ENCODE data around the gene FBLN5. TPM values are rescaled to one million over a fixed set of nuclear protein-coding genes. Genes with fewer than 3 reads are reported as not detected.
A peak's percentile ranks its signal among the peaks of the same experiment; 100 is the strongest.

The FBLN5 gene, protein sequence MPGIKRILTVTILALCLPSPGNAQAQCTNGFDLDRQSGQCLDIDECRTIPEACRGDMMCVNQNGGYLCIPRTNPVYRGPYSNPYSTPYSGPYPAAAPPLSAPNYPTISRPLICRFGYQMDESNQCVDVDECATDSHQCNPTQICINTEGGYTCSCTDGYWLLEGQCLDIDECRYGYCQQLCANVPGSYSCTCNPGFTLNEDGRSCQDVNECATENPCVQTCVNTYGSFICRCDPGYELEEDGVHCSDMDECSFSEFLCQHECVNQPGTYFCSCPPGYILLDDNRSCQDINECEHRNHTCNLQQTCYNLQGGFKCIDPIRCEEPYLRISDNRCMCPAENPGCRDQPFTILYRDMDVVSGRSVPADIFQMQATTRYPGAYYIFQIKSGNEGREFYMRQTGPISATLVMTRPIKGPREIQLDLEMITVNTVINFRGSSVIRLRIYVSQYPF
- total RNA-seq: 1.6 TPM

DNA sequence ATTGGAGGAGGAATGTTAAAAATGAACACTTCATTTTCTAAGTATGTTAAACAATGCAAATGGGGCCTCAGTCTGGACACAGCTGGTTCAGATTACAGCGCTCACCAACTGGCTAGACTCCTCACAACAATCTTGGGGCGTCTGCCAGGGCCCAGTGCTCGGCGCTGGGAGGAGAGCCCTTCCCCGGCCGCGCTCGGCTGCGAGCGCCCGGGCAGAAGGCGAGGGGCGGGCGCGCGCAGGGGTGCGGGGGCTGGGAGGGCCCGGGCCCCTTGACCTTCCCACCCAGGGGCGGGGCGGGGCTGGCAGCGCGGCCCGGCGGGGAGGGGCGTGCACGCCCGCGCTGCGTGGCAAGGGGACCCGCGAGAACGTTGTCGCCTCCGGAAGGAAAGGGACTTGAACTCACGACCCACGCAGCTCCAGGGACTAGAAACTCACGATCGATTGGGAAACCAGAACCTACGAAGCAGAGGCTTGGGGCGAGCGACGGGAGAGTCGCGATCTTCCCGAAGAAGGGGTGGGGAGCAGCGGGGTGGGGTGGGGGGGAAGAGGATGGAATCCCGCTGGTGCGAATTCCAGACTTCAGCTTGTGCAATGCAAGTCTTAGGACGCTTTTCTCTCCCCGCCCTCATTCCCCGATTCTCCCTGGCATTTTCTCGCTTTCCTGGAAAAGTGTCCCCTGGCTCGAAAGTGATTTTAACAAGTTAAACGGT, at the start of gene FBLN5:
Gene FBLN5, minus strand, starts transcription at position 220 of the 710 bp plus-strand sequence. CDS start 465 bp downstream, outside the sequence.
- FAIRE-seq: no peak
- DNase-seq (ENCODE audit: low spot score in 2 of 2): peak; percentile 54 to 56

DNA sequence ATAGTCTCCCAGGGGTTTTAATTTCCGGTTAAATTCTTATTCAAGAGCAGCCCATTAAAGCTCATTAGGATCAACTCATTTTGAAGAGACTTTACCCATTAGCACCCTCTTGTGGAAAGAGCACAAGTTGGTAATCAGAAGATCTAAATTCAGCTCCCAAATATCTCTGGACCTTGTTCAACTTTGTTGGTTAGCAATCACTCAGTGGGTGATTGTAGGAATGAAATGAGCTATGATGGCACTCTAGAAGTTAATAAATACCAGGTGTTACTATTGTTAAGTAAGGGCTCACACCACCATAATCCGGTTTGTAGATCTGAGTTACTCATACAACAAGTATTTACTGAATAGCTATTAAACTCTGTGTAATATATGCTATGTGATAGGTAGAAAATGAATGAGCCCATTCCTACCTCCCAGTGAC, 49.5 kb upstream of the FBLN5 start:
- FAIRE-seq: no peak
- DNase-seq (ENCODE audit: low spot score in 2 of 2): no peak

DNA sequence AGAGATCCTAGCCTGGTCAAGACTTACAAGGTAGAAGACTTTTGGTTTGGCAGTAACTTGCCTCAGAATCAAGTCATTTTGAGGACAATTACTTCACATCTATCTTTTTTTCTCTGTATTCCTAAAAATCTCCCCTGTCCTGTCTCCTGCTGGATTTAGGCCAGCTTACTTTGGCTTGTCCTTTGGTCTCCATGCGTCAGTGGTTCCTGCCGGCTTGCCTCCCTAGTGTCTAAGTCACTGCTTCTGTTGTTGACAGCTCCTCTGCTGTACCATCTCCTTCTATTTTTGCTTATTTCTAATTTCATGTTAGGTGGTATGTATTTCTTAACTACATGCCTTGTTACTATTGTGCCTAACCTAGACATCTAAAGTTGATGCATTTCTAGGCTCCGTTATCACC, 39.7 kb upstream of the FBLN5 start:
- DNase-seq (ENCODE audit: low spot score in 2 of 2): no peak
- no peak for FAIRE-seq

DNA sequence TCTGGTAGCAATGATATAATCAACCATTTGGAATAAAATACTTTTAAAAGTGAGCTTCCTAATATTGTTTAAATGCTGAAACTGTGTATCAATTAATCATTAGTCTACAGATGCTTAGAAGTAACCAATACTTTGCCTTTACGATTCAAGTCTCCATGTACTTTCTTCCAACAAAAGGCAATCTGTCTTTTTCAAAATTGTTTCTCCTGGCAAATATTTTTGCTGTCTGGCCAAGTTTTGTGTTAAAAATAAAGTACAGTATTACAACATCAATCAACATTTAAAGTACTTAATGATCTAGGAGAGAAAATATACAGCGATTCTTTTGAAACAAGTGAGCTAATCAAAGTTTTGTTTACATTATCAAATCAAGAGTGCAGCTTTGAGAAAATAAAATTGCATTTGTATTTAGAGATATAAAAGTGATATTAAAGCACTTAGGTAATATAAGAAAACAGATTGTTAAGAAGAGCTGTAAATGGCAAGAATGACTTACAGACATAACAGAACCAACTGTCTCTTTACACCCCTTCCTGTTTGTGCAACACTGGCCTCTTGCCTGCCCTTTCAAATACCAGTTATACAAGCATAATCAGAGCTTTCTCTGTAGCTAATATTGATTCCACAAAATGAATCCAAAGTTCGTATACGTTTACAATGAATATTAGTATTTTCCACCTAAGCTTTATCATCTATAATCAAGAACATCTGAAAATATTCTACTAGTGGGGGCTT, 38.2 kb upstream of the FBLN5 start:
- FAIRE-seq: no peak
- no peak for DNase-seq (ENCODE audit: low spot score in 2 of 2)

DNA sequence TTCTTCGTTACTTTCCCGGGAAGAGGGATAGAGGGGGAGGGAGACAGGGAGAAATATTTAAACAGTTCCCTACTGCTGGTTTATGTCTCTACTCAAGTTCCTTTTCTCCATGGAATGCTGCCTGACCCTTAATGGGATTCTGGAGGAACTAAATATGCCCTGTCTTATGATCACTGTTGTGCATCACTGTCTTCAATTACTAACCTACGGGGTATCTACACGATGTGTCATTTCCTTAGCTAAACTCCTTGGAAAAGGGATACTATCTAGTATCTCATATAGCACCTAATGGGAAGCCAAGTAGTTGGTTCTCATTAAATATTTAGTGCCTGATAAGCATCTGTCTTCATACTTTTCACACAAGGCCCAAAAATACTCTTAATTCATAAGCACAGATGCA, 37.5 kb upstream of the FBLN5 start:
- FAIRE-seq (no peak), DNase-seq (ENCODE audit: low spot score in 2 of 2) (no peak)

DNA sequence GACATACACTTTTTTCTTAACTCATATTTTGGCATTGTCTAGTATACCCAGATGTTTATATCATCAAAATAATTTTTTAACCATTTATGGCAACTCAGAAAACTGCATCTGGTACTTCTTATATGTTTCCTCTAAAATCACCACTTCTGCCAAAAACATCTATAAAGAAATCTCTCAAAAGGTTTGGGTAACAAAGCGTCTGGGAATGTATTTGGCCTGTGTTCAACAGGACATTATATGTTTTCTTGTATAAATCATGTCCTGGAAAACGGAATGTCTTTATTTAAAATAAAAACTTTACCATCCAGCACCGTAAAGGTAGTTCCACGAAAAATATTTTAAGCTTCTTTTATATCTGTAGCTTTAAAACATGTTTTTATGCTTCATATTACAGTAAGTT, 36.1 kb upstream of the FBLN5 start:
- DNase-seq (ENCODE audit: low spot score in 2 of 2) (no peak), FAIRE-seq (no peak)

DNA sequence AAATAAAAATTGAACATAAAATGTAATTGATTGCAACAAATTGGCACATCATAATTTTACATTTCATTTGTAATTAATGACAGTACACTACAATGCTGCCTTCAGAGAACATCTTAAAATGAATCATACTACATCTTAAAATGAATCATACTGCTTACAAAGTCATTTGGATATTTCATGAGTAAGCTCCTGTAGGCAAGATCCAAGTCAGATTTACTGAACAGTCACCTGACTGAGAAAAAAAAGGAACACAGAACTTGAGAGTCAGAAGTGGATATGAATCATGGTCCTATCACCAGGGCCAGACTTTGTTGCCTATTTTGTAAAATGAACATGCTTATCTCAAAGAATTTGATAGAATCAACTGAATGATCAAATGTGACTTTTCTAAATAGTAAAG, 32.7 kb upstream of the FBLN5 start:
- peak in 1 of 2 donors; percentile 15 for DNase-seq (ENCODE audit: low spot score in 2 of 2)
- no peak for FAIRE-seq

DNA sequence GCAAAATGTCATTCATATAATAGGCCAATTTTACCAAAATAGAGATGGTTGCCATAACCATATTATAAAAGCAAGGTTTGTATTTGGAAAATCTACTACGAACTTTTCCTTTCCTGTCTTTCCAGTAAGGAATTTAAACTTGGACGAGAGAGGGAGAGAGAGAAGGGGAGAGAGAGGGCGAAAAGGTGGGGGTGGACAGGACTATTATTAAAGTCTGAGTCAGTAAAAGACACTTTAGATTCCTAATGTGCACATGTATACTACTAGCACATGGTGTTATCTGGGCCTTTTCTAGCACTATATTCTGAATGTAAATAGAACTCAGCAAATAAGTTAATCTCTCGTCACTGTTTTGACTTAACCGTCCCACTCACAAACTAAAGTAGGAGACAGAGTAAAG, 30.4 kb upstream of the FBLN5 start:
- FAIRE-seq (no peak), DNase-seq (ENCODE audit: low spot score in 2 of 2) (no peak)

DNA sequence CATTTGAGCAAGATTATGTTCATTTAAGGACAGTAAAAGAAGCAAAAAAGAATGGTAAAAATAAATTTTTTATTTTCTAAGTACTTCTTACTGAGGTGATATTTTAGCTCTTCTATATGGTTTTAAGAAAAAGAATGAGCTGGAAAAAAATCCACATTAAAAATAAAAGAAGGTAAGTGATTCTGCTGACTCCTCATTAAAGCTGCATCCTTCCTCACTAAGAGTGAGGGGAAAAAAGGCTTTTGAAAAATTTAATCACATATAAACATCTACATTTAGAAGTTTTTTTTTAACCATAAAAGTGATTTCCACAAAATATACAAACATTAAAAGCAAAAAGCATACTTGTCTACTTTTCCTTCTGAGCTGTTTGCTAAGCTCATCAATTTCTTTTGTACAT, 28.3 kb upstream of the FBLN5 start:
- FAIRE-seq (no peak), DNase-seq (ENCODE audit: low spot score in 2 of 2) (no peak)

DNA sequence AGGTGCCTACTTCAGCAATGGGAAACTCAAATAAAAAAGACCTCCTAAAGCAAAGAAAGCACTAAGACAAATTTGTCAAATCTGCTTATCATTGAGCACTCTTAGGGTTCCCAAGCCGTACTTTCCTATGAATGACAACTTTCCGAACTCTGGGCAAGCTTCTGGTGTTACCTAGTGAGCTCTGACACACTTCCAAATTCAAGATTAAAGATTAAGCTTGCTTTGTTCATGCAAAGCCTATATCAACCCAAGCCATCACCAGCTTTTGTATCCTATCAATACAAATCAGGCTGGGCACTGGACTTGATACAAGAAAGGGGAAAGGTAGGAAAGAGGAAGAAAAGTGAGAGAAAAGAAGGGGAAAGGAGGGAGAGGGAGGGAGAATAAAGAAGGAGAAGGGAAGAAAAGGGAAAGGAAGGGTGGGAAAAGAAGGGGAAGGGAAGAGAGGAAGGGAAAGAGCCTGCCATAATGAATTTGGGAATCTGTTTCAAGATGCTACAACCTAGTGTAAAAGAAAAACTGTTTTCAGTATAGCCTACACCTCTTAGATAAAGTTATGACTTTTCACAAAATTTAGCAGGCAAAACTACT, 23.8 kb upstream of the FBLN5 start:
- DNase-seq (ENCODE audit: low spot score in 2 of 2): no peak
- no peak for FAIRE-seq

DNA sequence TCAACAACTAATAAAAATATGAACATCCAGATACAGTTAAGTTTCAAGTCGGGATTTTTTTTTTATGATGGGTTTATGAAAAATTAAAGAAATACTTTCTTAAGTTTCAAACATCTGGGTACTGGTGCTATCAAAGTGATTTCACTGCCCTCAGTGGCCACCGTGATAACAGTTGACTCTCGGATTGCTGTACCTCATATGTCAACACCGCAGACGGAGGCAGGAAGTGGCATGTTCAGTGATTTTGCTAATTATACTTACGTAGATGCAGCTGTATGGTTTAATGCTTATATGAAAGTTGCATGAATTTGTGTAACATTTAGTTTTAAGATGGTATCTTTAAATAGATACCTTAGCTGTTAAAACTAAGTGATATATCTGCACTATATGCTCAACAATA, 20.8 kb upstream of the FBLN5 start:
- FAIRE-seq (no peak), DNase-seq (ENCODE audit: low spot score in 2 of 2) (no peak)

DNA sequence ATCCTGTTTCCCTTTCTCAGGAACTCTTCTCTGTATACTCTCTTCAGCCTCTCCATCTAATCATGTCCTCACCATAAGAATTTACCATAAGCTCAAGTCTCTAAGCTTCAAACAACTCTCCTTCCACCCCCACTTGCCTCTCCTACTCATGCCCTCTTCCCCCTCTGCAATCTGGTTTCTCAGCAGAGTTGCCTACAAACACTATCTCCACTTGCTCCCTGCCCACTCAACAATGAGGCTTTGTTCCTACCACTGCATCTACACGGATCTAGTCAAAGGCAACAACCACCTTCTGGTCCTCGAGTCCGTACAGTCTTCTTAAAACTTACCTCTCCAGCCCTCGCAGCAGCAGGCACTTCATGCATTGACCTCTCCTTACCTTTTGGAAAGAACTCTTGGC, 17.2 kb upstream of the FBLN5 start:
- DNase-seq (ENCODE audit: low spot score in 2 of 2) (no peak), FAIRE-seq (no peak)

DNA sequence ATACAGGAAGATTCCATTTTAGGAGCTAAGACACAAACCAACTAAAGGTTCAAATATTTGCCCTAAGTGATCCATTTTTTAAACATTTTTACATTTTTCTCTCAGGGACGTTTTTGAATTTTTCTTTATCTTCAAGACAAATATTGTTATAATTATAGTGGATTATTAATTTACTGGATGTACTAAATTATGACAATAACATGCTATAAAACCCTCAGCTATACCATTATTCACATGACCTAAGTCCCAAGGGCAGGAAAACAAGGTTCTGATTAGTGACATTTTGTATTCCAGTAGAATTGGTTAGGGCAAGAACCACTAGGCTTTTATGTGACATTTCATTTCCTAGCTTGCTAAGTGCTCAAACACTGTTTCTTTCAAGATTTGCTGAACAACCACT, 16.5 kb upstream of the FBLN5 start:
- DNase-seq (ENCODE audit: low spot score in 2 of 2) (no peak), FAIRE-seq (peak; percentile 10)

DNA sequence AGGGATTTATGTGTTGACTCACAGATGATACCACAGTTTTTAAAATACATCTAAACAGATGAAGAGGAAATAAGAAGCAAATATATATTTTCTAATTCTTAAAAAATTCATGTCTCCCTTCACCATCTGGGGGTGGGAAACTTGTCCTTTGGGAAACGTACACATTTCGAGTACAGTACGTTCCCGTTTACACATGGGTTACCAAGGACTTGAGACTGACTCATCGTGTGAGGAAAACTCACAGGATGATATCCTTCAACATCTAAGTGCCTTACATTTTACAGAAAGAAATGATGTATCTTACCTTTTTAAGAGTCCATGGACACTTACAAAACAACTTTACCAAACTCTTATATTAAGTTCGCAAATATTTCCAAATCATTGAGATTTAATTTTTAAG, 16.0 kb upstream of the FBLN5 start:
- DNase-seq (ENCODE audit: low spot score in 2 of 2) (no peak), FAIRE-seq (no peak)

DNA sequence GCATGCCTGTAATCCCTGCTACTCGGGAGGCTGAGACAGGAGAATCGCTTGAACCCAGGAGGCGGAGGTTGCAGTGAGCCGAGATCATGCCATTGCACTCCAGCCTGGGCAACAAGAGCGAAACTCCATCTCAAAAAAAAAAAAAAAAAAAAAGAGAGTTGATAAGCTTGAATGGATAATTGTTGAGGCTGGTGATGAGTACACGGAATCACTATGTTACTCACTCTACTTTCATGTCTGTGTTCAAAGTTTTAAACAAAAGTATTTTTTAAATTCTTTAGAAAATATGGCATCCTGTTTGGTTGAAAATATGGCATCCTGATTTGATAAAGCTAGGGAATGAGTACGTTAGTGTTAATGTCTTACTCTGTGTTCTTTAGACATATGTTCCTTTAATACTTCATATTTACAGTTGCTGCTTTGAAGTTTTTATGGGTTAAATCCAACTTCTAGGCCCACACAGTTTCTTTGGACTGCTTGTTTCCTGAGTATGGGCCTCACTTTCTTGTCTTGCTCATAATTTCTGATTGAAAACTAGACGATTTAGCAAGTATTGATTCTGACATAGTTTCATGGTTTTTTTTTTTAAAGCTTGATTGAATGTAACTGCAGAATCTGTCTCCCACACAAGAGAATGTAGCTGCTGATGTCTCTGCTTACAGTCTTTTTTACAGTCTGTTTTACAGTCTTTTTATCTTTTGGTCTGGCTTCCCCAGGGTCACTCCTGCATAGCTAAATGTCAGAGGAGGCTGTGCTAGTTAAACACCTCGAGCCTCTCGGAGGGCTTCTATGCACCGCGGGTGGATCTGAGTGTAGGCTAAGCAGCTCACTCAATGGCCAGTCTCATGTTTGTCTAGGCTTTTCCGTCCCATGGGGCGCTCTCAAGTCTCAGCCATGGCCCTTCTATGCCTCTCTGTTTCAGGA, 14.1 kb upstream of the FBLN5 start:
- DNase-seq (ENCODE audit: low spot score in 2 of 2): no peak
- FAIRE-seq: no peak

DNA sequence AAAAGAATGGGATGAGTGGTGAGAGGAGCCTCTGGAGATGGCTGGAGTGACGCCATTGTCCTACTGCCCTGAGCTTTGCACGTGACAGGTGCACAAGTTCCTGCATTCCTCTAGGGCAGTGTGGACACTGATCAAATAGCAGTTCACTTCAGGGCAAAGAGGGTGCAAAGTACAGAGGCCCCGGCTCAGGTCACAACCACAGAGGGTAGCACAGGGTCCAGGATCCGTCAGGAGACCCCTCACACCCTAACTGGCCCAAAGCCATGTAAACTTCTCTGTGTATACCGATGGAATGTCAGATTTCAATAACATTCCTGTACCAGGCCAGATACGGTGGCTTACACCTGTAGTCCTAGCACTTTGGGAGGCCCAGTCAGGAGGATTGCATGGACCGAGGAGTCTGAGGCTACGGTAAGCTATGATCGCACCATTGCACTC, 10.4 kb upstream of the FBLN5 start:
- DNase-seq (ENCODE audit: low spot score in 2 of 2) (no peak), FAIRE-seq (no peak)

DNA sequence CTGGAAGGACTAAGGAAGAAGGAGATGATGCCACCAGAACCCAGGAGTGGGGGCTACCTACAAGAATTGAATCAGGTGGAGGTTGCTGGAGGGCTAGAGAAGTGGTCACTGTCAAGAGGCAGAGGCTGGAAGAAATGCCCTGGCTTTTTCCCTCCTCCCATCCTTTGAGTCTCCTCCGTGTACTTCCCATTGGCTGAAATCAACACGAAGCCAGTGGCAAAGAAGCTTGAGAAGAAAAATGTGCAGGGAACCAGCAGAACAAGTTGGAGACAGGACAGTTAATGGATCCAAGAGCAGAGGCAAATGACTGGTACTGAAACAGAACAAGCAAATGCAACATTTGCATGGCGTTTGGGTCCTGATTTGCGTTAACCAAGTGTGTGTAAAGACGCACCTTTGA, 9.1 kb upstream of the FBLN5 start:
- FAIRE-seq: no peak
- DNase-seq (ENCODE audit: low spot score in 2 of 2): no peak

DNA sequence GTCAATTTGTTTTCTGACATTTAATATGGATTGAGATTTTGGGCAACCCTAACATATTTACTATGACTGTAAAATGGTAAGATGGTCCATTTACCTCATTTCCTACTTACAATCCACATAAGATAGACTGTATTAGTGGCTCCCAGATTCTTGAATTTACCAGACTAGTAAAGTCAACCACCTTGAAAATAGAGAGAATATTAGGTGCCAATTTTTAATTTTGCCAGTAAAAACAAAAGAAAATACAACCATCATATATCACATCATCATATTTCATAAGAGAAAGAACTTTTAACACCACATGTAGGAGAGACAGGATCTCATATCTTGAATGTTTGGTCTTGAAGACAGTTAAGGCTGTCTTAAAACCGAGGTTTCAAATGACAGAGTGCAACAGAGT, 7.7 kb upstream of the FBLN5 start:
- FAIRE-seq (no peak), DNase-seq (ENCODE audit: low spot score in 2 of 2) (no peak)

DNA sequence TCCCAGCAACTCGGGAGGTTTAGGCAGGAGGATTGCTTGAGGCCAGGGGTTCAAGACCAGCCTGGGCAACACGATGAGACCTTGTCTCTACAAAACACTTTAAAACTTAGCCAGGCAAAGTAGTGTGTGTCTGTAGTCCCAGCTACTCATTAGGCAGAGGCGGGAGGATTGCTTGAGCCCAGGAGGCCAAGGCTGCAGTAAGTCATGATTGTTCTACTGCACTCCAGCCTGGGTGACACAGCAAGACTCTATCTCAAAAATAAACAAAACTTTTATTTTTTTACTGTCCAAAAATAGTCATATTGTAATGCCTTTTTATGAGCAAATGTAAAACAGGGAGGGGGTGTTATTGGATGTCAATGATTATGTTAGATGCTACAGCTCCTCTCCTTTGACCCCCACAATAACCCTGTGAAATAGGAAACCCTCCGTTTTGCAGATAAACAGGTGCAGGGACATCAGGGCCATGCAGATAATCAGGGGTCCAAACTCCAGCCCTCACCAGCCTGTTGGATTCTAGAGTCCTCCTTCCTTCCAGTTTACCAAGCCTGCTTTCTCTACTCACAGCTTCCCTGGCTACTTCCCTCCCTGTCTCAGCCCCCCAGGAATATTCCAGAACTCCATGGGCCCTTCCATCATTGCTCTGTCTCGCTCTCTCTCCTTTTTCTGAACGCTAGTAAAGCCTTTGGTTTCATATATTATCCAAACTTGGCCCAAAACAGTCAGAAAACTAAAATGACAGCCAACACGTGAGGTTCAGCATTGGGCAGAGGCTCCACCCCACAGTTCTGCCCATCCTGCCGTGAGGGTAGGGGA, 5.9 kb upstream of the FBLN5 start:
- DNase-seq (ENCODE audit: low spot score in 2 of 2) (no peak), FAIRE-seq (no peak)

Data from frontal cortex (tissue), 4 donors.